ENCODE results near the gene RNF13. TPM values are rescaled to one million over a fixed set of nuclear protein-coding genes. Genes with fewer than 3 reads are reported as not detected.

Gene RNF13
- total and polyA plus RNA-seq, 2 of the 4 experiments (the other 2 are of a cell fraction), result 12.8 to 29.8 TPM

DNA sequence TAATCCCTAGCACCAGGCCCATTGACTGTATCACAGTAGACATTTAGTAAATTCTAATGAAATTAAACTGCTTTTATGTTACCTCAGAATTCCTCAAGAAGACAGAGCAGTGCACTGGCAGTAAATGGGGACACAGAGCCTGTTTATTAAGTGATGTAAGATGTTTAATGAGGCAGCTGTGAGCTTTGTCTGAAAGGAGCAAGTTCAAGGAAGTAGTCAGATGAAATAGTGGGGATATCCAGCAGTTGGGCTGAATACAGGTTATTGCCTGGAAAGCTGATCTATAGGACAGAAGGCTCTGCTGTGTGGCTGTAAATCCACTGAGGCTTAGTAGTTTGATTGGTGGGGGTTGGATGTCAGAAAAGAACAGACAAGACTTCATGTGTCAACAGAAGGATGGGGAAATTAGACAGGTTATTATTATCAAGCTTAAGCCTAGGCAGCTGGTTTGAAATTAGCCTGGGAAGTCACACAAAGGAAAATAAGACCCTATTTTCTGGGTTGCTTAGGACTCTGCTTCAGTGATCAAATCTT lies 95.5 kb downstream of the RNF13 start:
- Histone ChIP-seq H3K4me3 (ENCODE audit: insufficient read depth, low read depth, low read length) (no peak overlapping the region), H3K27ac (ENCODE audit: insufficient read depth, low read length) (no peak overlapping the region), H2BK5ac (ENCODE audit: low read depth, low read length, poor library complexity, severe bottlenecking) (no peak overlapping the region), H3K18ac (ENCODE audit: low read depth, low read length) (no peak overlapping the region), H2AK5ac (ENCODE audit: low read depth, low read length) (no peak overlapping the region), H3K9me3 (ENCODE audit: control insufficient read depth, insufficient read depth, low read length) (no peaks in the 10 kb centered on the region), H3K27me3 (ENCODE audit: control insufficient read depth, insufficient read depth, low read length) (no peaks in the 10 kb centered on the region), H3K56ac (ENCODE audit: extremely low read depth, insufficient read depth, low read length) (no peak overlapping the region), H3K9me1 (ENCODE audit: insufficient read depth, low read length) (no peaks in the 10 kb centered on the region), H3K4me2 (ENCODE audit: low read depth, low read length) (no peak overlapping the region), H2AK9ac (replicated peaks; ENCODE audit: low read depth, low read length, poor library complexity) (no peak overlapping the region), H3K36me3 (ENCODE audit: control insufficient read depth, insufficient read depth, low read length) (no peaks in the 10 kb centered on the region), H3K9ac (ENCODE audit: low read depth, low read length) (no peak overlapping the region), H4K91ac (ENCODE audit: insufficient read depth, low read depth, low read length) (no peak overlapping the region), H3K23ac (ENCODE audit: low read depth, low read length) (no peak overlapping the region), H2AFZ (replicated peaks; ENCODE audit: low read length, poor library complexity) (no peak overlapping the region), H3K79me1 (ENCODE audit: low read depth in 1 of 2, low read length in 2 of 2) (no peaks in the 10 kb centered on the region; a peak in 2 of 4 replicates), H4K8ac (ENCODE audit: low read depth in 2 of 2, low read length in 2 of 2) (no peak overlapping the region), H2BK20ac (ENCODE audit: low read depth, low read length) (no peak overlapping the region), H2BK120ac (ENCODE audit: low read depth, low read length) (no peak overlapping the region), H3K4ac (ENCODE audit: low read depth, low read length) (no peak overlapping the region), H3K14ac (replicated peaks; ENCODE audit: low read depth, low read length) (no peak overlapping the region), H4K20me1 (ENCODE audit: insufficient read depth, low read length) (no peaks in the 10 kb centered on the region), H4K5ac (ENCODE audit: low read depth, low read length) (no peak overlapping the region), H2BK15ac (ENCODE audit: low read depth, low read length) (no peak overlapping the region), H3K4me1 (ENCODE audit: control insufficient read depth, insufficient read depth, low read length) (no peaks in the 10 kb centered on the region)
- no peak for TF ChIP-seq RFX5 (IDR thresholded peaks at IDR 0.05; ENCODE audit: low read depth, low read length)
- DNase-seq (no peak), ATAC-seq (ENCODE audit: low read depth) (no peak)
- in situ Hi-C loops (cut with MboI; ENCODE audit: low sequenced_read_pairs) (no loop called here), intact Hi-C loops (cut with micrococcal nuclease) (no loop called here), dilution Hi-C loops (cut with HindIII; ENCODE audit: low sequenced_read_pairs, unreplicated experiment) (no loop called here)
- no TSS peak for BruUV-seq (replicated peaks)
- POLR2A ChIA-PET (ENCODE audit: unreplicated experiment), result interaction anchor here (0.6 kb wide), 1 partner anchor 1454 kb away, joined by 3 read pairs; no protein-coding TSS in a partner anchor
- CTCF ChIA-PET, result no interaction called here

Data from IMR-90 (cell line).